HG02763 (cell line): Measurements from ENCODE around the gene RNF32.

Experiments
- ATAC-seq: cut with Tn5 transposase; IDR thresholded peaks from one replicate; pipeline ENCODE4 v1.9.1; 2021; ENCODE audit warnings: mild to moderate bottlenecking, moderate library complexity; ENCODE audit not compliant: unreplicated experiment

The RNF32 gene

GRCh38 chr7:156725936-156726335, 85.4 kb downstream of the RNF32 start:
- no peak for ATAC-seq
